GM18909 (cell line): ENCODE measurements around the gene RPS29.

ENCODE experiments used
- ATAC-seq: cut with Tn5 transposase; IDR thresholded peaks from one replicate; pipeline ENCODE4 v1.9.1; 2021; ENCODE audit warnings: mild to moderate bottlenecking; ENCODE audit not compliant: unreplicated experiment, poor library complexity

RPS29 gene

DNA sequence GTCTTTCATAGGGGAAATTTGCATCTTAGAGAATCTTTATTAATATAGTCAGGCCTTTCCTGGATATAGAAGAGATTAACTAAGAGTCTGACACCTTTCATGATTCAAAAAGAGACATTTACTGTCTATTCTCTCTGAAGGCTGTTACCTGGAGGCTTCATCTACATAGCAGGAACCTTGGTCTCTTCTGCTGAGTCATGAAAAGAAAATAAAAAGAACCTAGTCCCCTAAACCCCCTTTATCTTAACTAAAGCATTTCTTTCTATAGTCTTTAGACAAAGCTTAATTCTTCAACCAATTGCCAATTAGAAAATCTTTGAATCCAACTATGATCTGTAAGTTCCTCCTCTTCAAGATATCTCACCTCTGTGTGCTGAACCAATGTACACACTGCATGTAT, 33.1 kb downstream of the RPS29 start:
- ATAC-seq = no peak

DNA sequence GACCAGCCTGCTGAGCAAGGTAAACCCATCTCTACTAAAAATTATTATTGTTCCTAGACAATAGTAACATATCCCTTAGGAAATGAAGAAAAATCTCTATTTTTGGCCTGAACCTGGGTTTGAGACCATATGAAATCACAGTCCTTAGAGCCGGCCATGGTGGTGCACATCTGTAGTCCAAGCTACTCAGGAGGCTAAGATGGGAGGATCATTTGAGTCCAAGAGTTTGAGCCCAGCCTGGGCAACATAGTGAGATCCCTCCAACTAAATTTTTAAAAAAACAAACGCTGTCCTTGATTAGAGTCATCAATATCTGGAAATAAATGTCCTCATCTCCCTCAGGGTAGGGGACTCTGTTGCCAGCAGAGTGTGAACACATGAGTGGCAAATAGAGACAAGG, 34.6 kb downstream of the RPS29 start:
- ATAC-seq = no peak

DNA sequence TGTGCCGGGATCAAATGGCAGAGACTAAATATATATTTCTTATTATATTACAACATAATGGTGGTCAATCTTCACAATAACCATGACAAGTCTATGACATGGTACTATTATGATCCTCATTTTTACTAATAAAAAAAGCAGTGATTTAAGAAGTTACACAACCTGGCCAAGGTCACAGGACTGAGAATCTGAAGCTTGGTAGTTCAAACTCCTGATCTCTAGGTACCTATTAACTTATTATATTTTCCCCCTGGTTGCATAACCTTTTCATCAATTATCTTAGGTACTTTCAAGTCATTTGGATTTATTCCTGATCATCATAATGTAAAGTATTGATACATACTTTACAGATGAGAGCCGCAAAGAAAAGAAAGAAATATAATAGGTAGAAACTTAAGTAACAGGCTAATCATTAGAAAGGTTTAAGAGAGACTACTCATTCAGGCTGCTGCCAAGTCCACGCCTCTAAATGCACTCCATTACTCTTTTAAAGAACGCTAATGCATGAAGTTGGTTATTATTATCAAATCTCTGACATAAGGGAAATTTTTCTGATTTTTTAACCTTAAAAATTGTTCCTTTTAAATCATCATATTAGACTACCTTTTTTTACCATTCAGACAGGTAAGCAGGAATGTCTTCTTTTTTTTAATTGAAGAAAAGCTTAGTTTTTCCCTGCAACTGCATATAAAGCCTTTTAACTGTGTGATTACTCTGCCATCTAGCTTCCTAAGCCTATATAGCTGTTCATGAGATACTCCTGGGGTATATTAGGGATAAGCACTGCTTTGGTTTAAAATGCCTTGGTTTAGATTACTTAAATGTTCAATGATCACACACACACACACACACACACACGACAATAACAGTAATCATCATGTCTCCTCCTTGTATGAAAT, 35.6 kb downstream of the RPS29 start:
- no peak for ATAC-seq

DNA sequence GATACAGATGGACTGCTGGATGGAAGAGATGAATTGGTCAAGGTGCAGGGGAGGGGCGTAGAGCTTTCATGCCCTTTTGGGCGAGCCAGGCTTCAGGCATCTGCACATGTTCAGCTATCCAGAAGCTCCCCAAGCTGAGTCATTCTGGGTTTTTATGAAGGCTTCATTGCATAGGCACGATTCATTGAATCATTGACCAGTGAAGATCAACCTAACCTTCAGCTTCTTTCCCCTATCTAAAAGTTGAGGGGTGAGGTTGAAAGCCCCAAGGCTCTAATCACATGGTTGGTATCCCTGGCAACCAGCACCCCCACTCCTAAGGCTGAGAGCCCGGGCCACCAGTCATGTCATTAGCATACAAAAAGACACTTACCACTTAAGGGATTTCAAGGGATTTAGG, 36.3 kb downstream of the RPS29 start:
- ATAC-seq = peak; percentile 59

DNA sequence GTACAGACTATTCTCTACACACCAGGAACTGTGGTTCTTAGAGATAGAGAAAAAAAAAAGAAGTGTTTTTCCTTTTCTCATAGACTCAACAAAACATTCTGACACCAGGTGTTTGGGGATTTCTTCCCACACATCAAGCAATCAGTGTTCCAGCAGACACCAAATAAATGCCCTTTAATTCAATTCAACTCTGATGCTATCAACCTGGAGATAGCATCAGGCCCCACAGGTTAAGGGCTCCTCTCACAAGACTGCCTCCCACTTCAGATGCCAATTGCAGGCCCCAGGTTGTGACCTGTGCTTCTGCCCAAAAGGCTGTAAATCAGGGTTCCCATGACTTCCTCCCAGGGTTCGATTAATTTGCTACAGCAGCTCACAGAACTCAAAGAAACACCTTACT, 36.7 kb downstream of the RPS29 start:
- no peak for ATAC-seq

DNA sequence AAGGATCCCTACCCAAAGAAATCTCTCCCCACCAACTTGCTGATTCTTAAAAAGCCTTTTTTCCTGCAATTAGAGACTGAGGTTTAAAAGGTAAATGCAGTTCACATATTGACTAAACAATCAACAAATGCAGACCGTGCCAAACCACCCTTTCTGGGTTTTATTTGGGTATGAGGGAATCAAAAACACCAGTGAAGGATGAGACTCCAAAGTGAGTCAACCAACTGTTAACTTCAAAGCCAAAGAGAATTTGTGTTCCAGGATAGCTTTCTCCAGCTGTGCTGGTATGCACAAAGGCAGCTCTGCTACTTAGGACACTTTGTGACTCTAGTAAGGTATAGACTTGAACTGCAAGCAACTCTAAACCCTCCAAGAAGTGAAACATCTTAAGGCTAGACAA, 39.4 kb downstream of the RPS29 start:
- ATAC-seq = no peak

DNA sequence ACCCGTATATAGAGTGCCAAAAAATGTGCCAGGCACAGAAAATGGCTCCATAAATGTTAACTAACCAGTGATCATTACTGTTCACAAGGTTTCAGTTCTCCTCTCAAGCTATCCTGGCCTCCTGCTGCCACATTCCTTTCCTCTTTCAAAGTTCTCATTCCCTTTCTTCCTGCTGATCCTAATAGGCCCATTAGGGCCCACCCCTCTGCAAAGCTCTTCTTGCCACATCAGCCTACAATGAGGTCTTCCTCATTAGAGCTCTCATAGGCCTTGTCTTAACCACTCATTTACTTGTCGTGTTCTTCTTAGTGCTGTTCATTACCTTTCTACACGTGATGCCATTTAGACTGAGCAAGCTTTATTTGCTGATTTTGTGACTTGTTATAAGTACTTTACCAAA, 40.5 kb downstream of the RPS29 start:
- no peak for ATAC-seq

DNA sequence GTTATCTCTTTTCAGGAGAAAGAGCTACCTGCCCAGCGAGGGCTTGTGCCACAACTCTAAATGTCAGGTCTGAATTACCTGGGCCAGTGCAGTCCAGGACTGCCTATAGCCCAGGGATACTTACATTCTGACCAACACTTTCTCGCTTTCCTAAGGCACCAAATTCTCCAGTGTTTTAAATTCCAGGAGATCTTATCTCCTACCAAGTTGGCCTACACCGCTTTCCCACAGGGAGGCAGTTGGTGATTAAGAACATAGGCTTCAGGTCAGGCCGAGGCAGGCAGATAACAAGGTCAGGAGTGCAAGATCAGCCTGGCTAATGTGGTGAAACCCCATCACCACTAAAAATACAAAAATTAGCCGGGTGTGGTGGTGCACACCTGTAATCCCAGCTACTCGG, 41.1 kb downstream of the RPS29 start:
- no peak for ATAC-seq

DNA sequence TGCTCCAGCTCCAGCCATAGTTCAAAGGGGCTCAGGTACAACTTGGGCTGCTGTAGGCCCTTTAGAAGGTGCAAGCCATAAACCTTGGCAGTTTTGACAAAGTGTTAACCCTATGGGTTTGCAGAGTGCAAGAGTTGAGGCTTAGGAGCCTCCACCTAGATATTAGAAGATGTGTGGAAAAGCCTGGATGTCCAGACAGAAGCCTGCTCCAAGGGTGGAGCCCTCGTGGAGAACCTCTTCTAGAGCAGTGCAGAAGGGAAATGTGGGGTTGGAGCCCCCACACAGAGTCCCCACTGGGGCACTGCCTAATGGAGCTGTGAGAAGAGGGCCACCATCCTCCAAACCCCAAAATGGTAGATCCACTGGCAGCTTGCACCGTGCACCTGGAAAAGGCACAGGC, 45.1 kb downstream of the RPS29 start:
- ATAC-seq = no peak

DNA sequence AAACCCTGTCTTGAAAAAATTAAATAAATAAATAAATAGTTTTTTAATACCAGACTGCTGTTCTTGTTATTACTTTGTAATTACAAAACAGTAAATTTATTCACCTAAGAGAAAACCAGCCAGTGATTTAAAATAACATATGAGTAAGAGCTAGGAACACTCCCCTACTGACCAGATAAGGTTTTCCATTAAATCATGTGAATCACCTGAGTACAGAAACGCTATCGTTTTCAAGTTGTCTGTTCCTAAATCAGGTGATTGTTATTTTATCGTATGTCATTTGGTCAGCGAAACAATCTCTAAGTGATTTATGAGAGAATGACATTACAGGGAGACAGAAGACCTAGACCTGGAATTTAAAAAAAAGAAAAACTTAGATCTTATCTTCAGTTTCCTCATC, 47.3 kb downstream of the RPS29 start:
- ATAC-seq = no peak
